ENCODE measurements around the gene SESN2. TPM values are rescaled to one million over a fixed set of nuclear protein-coding genes. Genes with fewer than 3 reads are reported as not detected.

Gene SESN2, protein sequence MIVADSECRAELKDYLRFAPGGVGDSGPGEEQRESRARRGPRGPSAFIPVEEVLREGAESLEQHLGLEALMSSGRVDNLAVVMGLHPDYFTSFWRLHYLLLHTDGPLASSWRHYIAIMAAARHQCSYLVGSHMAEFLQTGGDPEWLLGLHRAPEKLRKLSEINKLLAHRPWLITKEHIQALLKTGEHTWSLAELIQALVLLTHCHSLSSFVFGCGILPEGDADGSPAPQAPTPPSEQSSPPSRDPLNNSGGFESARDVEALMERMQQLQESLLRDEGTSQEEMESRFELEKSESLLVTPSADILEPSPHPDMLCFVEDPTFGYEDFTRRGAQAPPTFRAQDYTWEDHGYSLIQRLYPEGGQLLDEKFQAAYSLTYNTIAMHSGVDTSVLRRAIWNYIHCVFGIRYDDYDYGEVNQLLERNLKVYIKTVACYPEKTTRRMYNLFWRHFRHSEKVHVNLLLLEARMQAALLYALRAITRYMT
- 14.1 and 15.0 TPM in 2 replicates for total RNA-seq

DNA sequence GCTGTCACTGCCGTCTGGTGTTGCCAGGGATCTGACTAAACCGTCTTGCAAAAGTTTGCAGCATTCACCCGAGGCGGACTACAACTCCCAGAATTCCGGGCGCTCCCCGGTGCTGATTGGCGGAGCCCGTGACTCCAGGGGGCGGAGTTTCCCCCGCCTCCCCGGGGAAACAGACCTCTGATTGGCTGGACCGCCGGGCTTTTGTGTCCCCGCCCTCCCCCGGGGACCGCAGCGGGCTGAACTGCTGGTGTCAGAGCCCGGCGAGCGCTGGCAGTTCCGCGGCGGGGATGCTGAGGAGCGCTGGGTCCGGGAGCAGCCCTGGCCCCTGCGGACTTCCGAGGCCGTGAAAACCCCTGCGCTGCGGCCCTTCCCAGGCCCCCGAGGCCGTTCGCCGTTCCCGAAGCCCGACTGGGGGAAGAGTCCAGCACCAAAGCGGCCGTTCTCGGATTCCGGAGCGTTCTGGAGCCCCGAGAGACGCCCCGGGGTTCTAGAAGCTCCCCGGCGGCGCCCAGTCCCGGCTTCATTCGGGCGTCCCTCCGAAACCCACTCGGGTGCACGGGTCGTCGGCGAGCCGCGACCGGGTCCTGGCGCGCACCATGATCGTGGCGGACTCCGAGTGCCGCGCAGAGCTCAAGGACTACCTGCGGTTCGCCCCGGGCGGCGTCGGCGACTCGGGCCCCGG, at the start of gene SESN2:
Gene SESN2, plus strand, starts transcription at position 267 of the 682 bp plus-strand sequence. Its CDS starts 330 bp downstream, at position 597.

GRCh38 chr1:28232558-28233263, 26.6 kb upstream of the SESN2 start, which contains the start of gene DNAJC8:
TSS of gene DNAJC8 (minus strand) at chr1:28233029. CDS start at chr1:28232998, 31 bp downstream.

DNA sequence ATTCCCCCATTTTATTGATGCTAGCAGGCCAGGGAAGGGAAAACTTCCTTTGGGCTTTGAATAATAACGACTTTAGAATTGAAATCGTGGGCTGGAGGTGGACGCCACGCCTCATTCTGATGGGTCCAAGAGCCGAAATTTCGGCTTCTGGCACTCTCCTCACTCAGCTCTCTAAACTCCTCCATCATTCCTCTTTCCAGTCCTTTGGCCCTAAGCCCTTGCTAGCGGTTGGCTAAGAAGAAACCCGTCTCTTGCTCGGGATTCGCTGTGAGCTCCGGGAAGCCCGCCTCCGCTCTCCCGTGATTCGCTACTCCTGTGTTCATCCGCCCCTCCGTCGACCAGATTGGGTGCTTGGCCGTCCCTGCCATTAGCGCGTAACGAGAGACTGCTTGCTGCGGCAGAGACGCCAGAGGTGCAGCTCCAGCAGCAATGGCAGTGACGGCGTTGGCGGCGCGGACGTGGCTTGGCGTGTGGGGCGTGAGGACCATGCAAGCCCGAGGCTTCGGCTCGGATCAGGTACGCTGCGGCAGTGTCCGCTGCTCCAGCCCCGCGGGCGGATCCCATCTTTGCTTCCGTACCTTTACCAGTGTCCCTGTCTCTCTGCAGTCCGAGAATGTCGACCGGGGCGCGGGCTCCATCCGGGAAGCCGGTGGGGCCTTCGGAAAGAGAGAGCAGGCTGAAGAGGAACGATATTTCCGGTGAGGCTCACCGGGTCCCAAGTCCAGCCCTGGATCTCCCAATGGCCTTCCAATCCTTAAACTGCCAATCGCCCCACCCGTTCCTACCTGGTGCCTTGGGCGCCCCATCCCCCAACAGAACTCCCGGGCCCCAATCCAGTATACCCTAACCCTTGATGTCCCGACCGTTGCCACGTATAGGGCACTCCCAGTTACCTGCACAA, 23.3 kb upstream of the SESN2 start, which contains the start of gene ATP5IF1:
Gene ATP5IF1, plus strand, starts transcription at position 370 of the 901 bp plus-strand sequence. Its CDS starts 60 bp downstream, at position 430.

Other genes starting within 250 kb of the SESN2 start
- 16.5 and 18.1 TPM in 2 replicates for gene EYA3, start 170.9 kb upstream of the SESN2 start, total RNA-seq
- 0.05 TPM in 1 of 2 replicates, not detected in the other for gene PTAFR, start 82.8 kb upstream of the SESN2 start, total RNA-seq
- gene DNAJC8, start 26.5 kb upstream of the SESN2 start, total RNA-seq, result 82.1 and 82.3 TPM in 2 replicates
- gene ATP5IF1, start 23.4 kb upstream of the SESN2 start, total RNA-seq, result 256 and 284 TPM in 2 replicates
- gene MED18, start 69.5 kb downstream of the SESN2 start, total RNA-seq, result 13.4 and 16.0 TPM in 2 replicates
- 23.4 and 24.6 TPM in 2 replicates for gene PHACTR4, start 110.2 kb downstream of the SESN2 start, total RNA-seq
- 69.4 and 70.0 TPM in 2 replicates for gene RCC1, start 246.5 kb downstream of the SESN2 start, total RNA-seq

All from mammary microvascular endothelial cell (primary cell).